Naive thymus-derived CD4-positive, alpha-beta T cell (primary cell): ENCODE data around the gene YEATS2. TPM values are rescaled to one million over a fixed set of nuclear protein-coding genes. Genes with fewer than 3 reads are reported as not detected.

ENCODE experiments used
- ATAC-seq: fragments of 150-1000 bp; cut with Tn5 transposase; 2 replicates; pipeline ENCODE4 v1.10.0; 2021; ENCODE audit warnings: mild to moderate bottlenecking, moderate library complexity
- CTCF ChIA-PET: fragments of 350-600 bp; sonication (Branson Sonifier 250); formaldehyde crosslinking; loops from one replicate; lab custom pipeline; 2021; ENCODE audit warnings: antibody characterized with exemption; lab: Charles Lee
- POLR2A ChIA-PET: fragments of 350-600 bp; sonication (Branson Sonifier 250); formaldehyde crosslinking; loops from one replicate; lab custom pipeline; 2021; ENCODE audit warnings: antibody characterized with exemption, inconsistent platforms; lab: Charles Lee
- DNase-seq, 9 donors: peaks; one replicate each; pipeline versions ENCODE4 v3.0.0 to v3.0.0-alpha.2; 2020 to 2022; ENCODE audit warnings: mixed read lengths in 1 of 9
- H3K27ac ChIP-seq: one replicate; pipeline ENCODE4 v1.7.0; 2013; ENCODE audit warnings: mild to moderate bottlenecking, low read depth, low read length, moderate library complexity
- H3K27me3 ChIP-seq, 2 donors: one replicate each; pipeline ENCODE4 v1.7.0; 2013; ENCODE audit warnings: low read length in 2 of 2, mild to moderate bottlenecking in 2 of 2, moderate library complexity in 2 of 2; ENCODE audit not compliant: control insufficient read depth in 2 of 2, insufficient read depth in 2 of 2
- H3K36me3 ChIP-seq, 3 experiments: 1 replicate in 2 of 3; 2 replicates in 1 of 3; pipeline ENCODE4 v1.7.0; 2013; ENCODE audit warnings: low read length in 3 of 3, mild to moderate bottlenecking in 3 of 3, moderate library complexity in 1 of 3; ENCODE audit not compliant: insufficient read depth in 3 of 3, control insufficient read depth in 2 of 3
- H3K4me1 ChIP-seq, 2 donors: one replicate each; pipeline ENCODE4 v1.7.0; 2013; ENCODE audit warnings: low read length in 2 of 2, mild to moderate bottlenecking in 2 of 2, moderate library complexity in 1 of 2; ENCODE audit not compliant: control insufficient read depth in 2 of 2, insufficient read depth in 2 of 2
- H3K4me3 ChIP-seq: 2 replicates; pipeline ENCODE4 v1.7.0; 2013; ENCODE audit warnings: mild to moderate bottlenecking, low read length
- H3K9me3 ChIP-seq, 3 experiments: 1 replicate in 2 of 3; 2 replicates in 1 of 3; pipeline ENCODE4 v1.7.0; 2013; ENCODE audit warnings: low read length in 3 of 3; ENCODE audit not compliant: control insufficient read depth in 2 of 3
- H3K27ac Mint-ChIP-seq, 9 donors: one replicate each; pipeline ENCODE4 v1.8.0; 2020 to 2022; ENCODE audit warnings: mixed read lengths in 9 of 9, mild to moderate bottlenecking in 8 of 9, moderate library complexity in 5 of 9, inconsistent platforms in 2 of 9
- H3K27me3 Mint-ChIP-seq, 5 donors: one replicate each; pipeline ENCODE4 v1.8.0; 2021 to 2022; ENCODE audit warnings: mixed read lengths in 5 of 5, mild to moderate bottlenecking in 1 of 5
- H3K36me3 Mint-ChIP-seq, 5 donors: one replicate each; pipeline ENCODE4 v1.8.0; 2020 to 2022; ENCODE audit warnings: mixed read lengths in 5 of 5, mild to moderate bottlenecking in 3 of 5, inconsistent platforms in 1 of 5
- H3K4me1 Mint-ChIP-seq, 7 donors: one replicate each; pipeline ENCODE4 v1.8.0; 2020 to 2022; ENCODE audit warnings: mixed read lengths in 7 of 7, mild to moderate bottlenecking in 3 of 7, inconsistent platforms in 1 of 7
- H3K4me3 Mint-ChIP-seq, 10 donors: one replicate each; pipeline ENCODE4 v1.8.0; 2020 to 2022; ENCODE audit warnings: mild to moderate bottlenecking in 10 of 10, mixed read lengths in 10 of 10, moderate library complexity in 6 of 10, inconsistent platforms in 2 of 10
- H3K9me3 Mint-ChIP-seq, 11 donors: one replicate each; pipeline ENCODE4 v1.8.0; 2020 to 2022; ENCODE audit warnings: mixed read lengths in 11 of 11, mild to moderate bottlenecking in 4 of 11, inconsistent platforms in 1 of 11, moderate library complexity in 1 of 11
- intact Hi-C, 2 donors: fragments of 100-400 bp; cut with micrococcal nuclease; formaldehyde crosslinking; loops; one replicate each; pipeline ENCODE4 v1.15.1; 2023
- polyA plus RNA-seq, 2 donors: library from polyadenylated mRNA; unstranded; fragments of 300-500 nt; fragmentation: Illumina TruSeq; gene quantifications; one replicate each; pipeline ENCODE4 v1.2.3, GENCODE V29; 2021
- total RNA-seq, 6 experiments: library from RNA in 5 of 6; stranded (reverse) in 5 of 6; gene quantifications; 1 replicate in 5 of 6; 2 replicates in 1 of 6; pipeline ENCODE4 v1.2.3 and lab custom pipeline; 2021 to 2026

The YEATS2 gene
- total and polyA plus RNA-seq, 7 experiments from 2014 or later, result 5.5 to 61.4 (median 21.0) TPM

DNA sequence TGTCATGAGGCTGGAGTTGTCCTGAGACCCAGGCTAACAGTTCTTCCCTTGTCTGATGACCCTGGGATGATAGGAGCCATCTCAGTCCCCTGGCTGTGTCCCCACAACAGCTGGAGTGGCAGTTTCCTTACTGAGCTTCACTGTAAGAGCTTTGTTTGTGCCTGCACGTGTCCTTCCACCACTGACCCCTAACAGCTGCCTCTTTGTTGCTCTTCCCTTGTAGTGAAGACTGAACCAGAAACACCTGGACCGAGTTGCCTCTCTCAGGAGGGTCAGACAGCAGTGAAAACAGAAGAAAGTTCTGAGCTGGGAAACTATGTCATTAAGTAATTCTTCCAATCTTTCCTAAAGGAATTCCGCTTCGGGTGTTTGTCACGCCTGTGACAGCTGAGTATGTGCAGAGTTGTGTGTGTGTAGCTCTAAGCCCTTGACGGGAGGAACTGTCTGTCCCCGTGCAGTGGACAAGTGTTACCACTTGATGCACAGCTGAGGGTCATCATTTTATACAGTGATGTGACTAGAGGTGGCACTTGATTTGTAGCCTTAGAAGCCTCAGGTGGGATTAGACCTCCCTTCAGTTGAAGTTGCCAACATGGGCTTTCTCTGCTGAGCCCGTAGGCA is 102.8 kb downstream of the YEATS2 start:
- Mint-ChIP-seq H3K4me3 (no peak overlapping the region), H3K9me3 (no peaks in the 10 kb centered on the region), H3K36me3 (peaks cover 15 to 56% (median 28%) of the 10 kb centered on the region in 5 donors), H3K27me3 (no peaks in the 10 kb centered on the region), H3K4me1 (no peaks in the 10 kb centered on the region), H3K27ac (no peak overlapping the region)
- CTCF ChIA-PET, result no interaction called here
- no peak for DNase-seq
- intact Hi-C loops, result no loop called here
- Histone ChIP-seq H3K4me3 (no peak overlapping the region), H3K4me1 (no peaks in the 10 kb centered on the region), H3K27ac (no peak overlapping the region), H3K9me3 (no peaks in the 10 kb centered on the region), H3K27me3 (no peaks in the 10 kb centered on the region), H3K36me3 (peaks cover 14 to 75% (median 17%) of the 10 kb centered on the region in 3 experiments)
- POLR2A ChIA-PET, result interaction anchor here (1.1 kb wide), 1 partner anchor 17 kb away, joined by 3 read pairs; no protein-coding TSS in a partner anchor
- ATAC-seq, result no peak

DNA sequence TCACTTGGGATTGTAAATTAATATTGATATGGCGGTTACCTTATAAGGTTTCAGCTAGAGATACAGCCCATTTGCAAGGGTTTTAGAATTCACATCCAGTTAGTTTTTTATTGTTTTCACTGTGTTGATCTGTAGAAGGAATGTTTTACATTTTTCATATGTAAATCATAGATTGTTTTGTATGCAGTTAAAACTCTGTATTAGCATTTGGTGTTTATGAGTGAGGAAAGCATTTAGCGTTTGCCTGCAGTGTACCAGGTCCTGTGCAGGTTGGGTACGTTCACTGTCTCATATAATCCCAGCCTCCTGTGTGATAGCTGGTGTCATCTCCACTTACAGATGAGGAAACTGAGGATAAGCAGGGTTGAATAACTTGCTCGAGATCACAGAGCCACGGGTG is 104.0 kb downstream of the YEATS2 start:
- H3K9me3 Mint-ChIP-seq, result no peaks in the 10 kb centered on the region
- Histone ChIP-seq H3K4me3 (no peak overlapping the region), H3K4me1 (no peaks in the 10 kb centered on the region), H3K27ac (no peak overlapping the region), H3K27me3 (no peaks in the 10 kb centered on the region), H3K36me3 (peaks cover 14 to 83% (median 19%) of the 10 kb centered on the region in 3 experiments), H3K9me3 (no peaks in the 10 kb centered on the region)
- no peak overlapping the region for H3K4me3 Mint-ChIP-seq
- POLR2A ChIA-PET, result no interaction called here
- H3K27me3 Mint-ChIP-seq, result no peaks in the 10 kb centered on the region
- no peak for DNase-seq
- H3K36me3 Mint-ChIP-seq, result peaks cover 15 to 54% (median 29%) of the 10 kb centered on the region in 5 donors
- CTCF ChIA-PET, result no interaction called here
- H3K27ac Mint-ChIP-seq, result no peak overlapping the region
- no peaks in the 10 kb centered on the region for H3K4me1 Mint-ChIP-seq
- intact Hi-C loops, result no loop called here
- no peak for ATAC-seq

DNA sequence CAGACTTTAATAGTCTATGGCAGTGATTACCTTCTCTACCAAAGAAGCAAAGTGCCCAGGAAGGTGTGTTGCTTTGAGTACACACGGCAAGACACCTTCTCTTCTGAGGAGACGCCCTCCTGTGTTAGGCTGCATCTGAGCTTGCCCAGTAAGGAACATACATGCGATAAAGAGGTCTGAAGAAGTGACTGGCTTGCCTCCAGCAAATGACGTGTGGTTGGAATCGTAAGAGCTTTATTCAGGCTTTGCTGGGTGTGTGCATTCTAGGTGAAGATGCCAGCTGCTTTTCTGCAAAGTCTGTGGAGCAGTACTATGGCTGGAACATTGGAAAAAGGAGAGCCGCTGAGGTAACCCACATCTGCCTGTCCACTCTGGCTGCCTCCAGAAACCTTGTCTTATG is 105.4 kb downstream of the YEATS2 start:
- ChIA-PET POLR2A (no interaction called here), CTCF (no interaction called here)
- Histone ChIP-seq H3K27me3 (no peaks in the 10 kb centered on the region), H3K27ac (no peak overlapping the region), H3K9me3 (no peaks in the 10 kb centered on the region), H3K4me1 (no peaks in the 10 kb centered on the region), H3K36me3 (peaks cover 14 to 90% (median 27%) of the 10 kb centered on the region in 3 experiments), H3K4me3 (no peak overlapping the region)
- intact Hi-C loops, result no loop called here
- Mint-ChIP-seq H3K27ac (peak overlapping the region in 2 of 9 donors; percentile 17 to 32), H3K4me3 (no peak overlapping the region), H3K4me1 (no peaks in the 10 kb centered on the region), H3K27me3 (no peaks in the 10 kb centered on the region), H3K9me3 (no peaks in the 10 kb centered on the region), H3K36me3 (peaks cover 19 to 58% (median 33%) of the 10 kb centered on the region in 5 donors)
- ATAC-seq, result no peak
- no peak for DNase-seq

DNA sequence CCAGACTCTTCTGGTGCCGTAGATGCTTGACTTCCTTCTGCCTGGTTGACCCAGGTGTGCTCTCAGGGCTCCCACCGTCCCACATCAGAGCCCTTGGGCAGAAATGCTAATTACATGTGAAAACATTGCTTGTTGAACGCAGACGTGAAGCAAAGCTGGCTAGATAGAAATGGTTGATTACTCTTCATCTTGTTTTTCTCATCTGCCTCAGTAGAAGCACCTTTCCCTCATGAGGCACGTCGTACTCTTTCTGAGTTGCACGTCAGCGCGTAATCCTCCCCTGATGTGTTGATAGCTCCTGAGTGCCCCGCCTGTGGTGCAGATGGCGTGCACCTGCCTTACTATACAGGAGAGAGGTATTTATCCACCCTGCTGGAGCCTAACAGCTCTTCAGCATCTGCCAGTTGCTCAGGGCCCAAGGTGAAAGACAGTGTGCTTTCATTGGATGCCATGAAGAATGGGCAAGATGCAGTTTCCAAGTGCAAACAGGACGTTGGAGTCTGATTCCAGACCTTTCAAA is 109.7 kb downstream of the YEATS2 start:
- intact Hi-C loops, result no loop called here
- DNase-seq (no peak), ATAC-seq (no peak)
- no peaks in the 10 kb centered on the region for H3K9me3 ChIP-seq
- no peak overlapping the region for H3K4me3 Mint-ChIP-seq
- peak overlapping the region in 1 of 9 donors; percentile 27 for H3K27ac Mint-ChIP-seq
- H3K9me3 Mint-ChIP-seq, result no peaks in the 10 kb centered on the region
- peaks cover 0 to 92% (median 21%) of the 10 kb centered on the region in 3 experiments for H3K36me3 ChIP-seq
- CTCF ChIA-PET, result no interaction called here
- H3K4me3 ChIP-seq, result no peak overlapping the region
- POLR2A ChIA-PET, result no interaction called here
- no peaks in the 10 kb centered on the region for H3K4me1 ChIP-seq
- H3K27ac ChIP-seq, result no peak overlapping the region
- H3K27me3 Mint-ChIP-seq, result no peaks in the 10 kb centered on the region
- H3K27me3 ChIP-seq, result no peaks in the 10 kb centered on the region
- H3K36me3 Mint-ChIP-seq, result peaks cover 7 to 50% (median 14%) of the 10 kb centered on the region in 5 donors
- H3K4me1 Mint-ChIP-seq, result no peaks in the 10 kb centered on the region

DNA sequence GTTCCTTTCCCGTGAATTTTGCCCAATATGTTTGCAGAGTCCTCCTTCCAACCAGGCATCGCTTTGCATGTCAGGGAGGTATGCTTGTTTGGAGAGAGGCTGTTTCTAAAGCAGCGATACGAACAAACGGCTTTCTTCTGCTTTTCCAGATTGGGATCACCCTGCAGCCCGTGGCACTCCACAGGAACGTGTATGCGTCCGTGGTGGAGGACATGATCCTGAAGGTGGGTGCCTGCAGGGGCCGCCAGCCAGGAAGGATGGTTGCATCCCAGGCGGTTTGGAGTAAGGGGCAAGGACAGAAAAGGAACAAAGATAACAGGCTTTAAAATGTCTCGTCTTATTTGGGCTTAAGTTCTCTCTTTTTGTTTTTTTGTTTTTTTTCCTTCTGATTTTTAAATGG is 110.3 kb downstream of the YEATS2 start:
- Mint-ChIP-seq H3K27me3 (no peaks in the 10 kb centered on the region), H3K36me3 (peaks cover 6 to 49% (median 14%) of the 10 kb centered on the region in 5 donors), H3K9me3 (no peaks in the 10 kb centered on the region), H3K4me1 (no peaks in the 10 kb centered on the region), H3K27ac (no peak overlapping the region), H3K4me3 (no peak overlapping the region)
- no peaks in the 10 kb centered on the region for H3K4me1 ChIP-seq
- intact Hi-C loops, result no loop called here
- no peak for ATAC-seq
- no peaks in the 10 kb centered on the region for H3K9me3 ChIP-seq
- no peaks in the 10 kb centered on the region for H3K27me3 ChIP-seq
- ChIA-PET CTCF (no interaction called here), POLR2A (no interaction called here)
- H3K27ac ChIP-seq, result no peak overlapping the region
- no peak for DNase-seq
- no peak overlapping the region for H3K4me3 ChIP-seq
- peaks cover 0 to 85% (median 21%) of the 10 kb centered on the region in 3 experiments for H3K36me3 ChIP-seq

DNA sequence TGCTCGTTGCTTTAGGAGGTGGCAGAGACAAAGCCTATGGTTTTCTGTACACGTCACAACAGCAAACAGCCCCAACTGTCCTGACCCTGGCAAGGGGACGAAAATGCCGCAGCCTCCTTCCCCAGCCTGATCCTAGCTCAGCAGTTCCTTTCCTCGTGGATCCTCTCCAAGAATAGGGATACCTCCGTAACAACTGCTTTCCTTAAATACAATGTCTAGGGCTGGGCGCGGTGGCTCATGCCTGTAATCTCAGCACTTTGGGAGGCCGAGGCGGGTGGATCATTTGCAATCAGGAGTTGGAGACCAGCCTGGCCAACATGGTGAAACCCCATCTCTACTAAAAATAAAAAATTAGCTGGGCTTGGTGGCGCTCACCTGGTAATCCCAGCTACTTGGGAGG is 110.8 kb downstream of the YEATS2 start:
- Histone ChIP-seq H3K36me3 (peaks cover 0 to 81% (median 21%) of the 10 kb centered on the region in 3 experiments), H3K4me1 (no peaks in the 10 kb centered on the region), H3K27me3 (no peaks in the 10 kb centered on the region), H3K9me3 (no peaks in the 10 kb centered on the region), H3K27ac (no peak overlapping the region), H3K4me3 (no peak overlapping the region)
- CTCF ChIA-PET, result no interaction called here
- DNase-seq (no peak), ATAC-seq (no peak)
- intact Hi-C loops, result no loop called here
- POLR2A ChIA-PET, result no interaction called here
- Mint-ChIP-seq H3K27me3 (no peaks in the 10 kb centered on the region), H3K9me3 (no peaks in the 10 kb centered on the region), H3K4me3 (no peak overlapping the region), H3K27ac (no peak overlapping the region), H3K4me1 (peaks cover 0 to 2% (median 0%) of the 10 kb centered on the region in 7 donors), H3K36me3 (peaks cover 4 to 45% (median 14%) of the 10 kb centered on the region in 5 donors)

DNA sequence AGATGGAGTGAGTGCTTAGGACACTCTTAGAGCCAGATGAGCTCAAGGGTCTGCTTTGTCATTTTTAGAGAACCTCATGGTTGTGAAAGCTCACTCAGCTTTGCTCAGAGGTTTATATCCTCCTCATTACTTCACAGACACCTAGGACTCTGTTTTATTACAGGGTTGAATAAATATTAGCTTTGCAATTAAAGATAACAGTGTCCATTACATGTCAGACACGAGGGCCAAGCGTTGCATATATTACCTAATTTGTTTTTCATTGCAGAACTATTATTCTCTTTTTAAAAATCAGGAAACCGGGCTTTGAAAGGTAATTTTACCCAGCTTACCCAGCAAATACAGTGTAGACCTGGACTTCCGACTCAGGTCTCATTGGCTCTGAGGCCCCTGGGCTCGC is 111.7 kb downstream of the YEATS2 start:
- Mint-ChIP-seq H3K27me3 (no peaks in the 10 kb centered on the region), H3K4me3 (no peak overlapping the region), H3K36me3 (peaks cover 4 to 37% (median 14%) of the 10 kb centered on the region in 5 donors), H3K9me3 (no peaks in the 10 kb centered on the region), H3K27ac (peak overlapping the region in 1 of 9 donors; percentile 17), H3K4me1 (peaks cover 0 to 3% (median 2%) of the 10 kb centered on the region in 7 donors)
- DNase-seq (no peak), ATAC-seq (no peak)
- Histone ChIP-seq H3K4me3 (no peak overlapping the region), H3K27me3 (no peaks in the 10 kb centered on the region), H3K9me3 (no peaks in the 10 kb centered on the region), H3K36me3 (peaks cover 0 to 73% (median 17%) of the 10 kb centered on the region in 3 experiments), H3K27ac (no peak overlapping the region), H3K4me1 (no peaks in the 10 kb centered on the region)
- ChIA-PET POLR2A (no interaction called here), CTCF (no interaction called here)
- intact Hi-C loops, result no loop called here
